SJSA1 (cell line): ENCODE data around the gene PEAK1. TPM values are rescaled to one million over a fixed set of nuclear protein-coding genes. Genes with fewer than 3 reads are reported as not detected.
A peak's percentile ranks its signal among the peaks of the same experiment; 100 is the strongest.

Experiments
- DNase-seq, 2 experiments: peaks; one replicate each; pipeline ENCODE4 v3.0.0-alpha.2; 2015 to 2020; ENCODE audit warnings: low spot score in 2 of 2, low read depth in 1 of 2
- H3K27ac ChIP-seq: fragments of 250-450 bp; sonication (Bioruptor Pico); 2 replicates; pipeline ENCODE4 v1.5.1; 2020; ENCODE audit warnings: mild to moderate bottlenecking, moderate library complexity
- H3K27me3 ChIP-seq: fragments of 250-450 bp; sonication (Bioruptor Pico); replicated peaks from 2 replicates; pipeline ENCODE4 v1.5.1; 2020; ENCODE audit warnings: mild to moderate bottlenecking, moderate library complexity
- H3K36me3 ChIP-seq: fragments of 250-450 bp; sonication (Bioruptor Pico); 2 replicates; pipeline ENCODE4 v1.5.1; 2020; ENCODE audit warnings: mild to moderate bottlenecking
- H3K4me1 ChIP-seq: fragments of 250-450 bp; sonication (Bioruptor Pico); replicated peaks from 2 replicates; pipeline ENCODE4 v1.6.1; 2021; ENCODE audit warnings: mild to moderate bottlenecking
- H3K4me3 ChIP-seq: fragments of 250-450 bp; sonication (Bioruptor Pico); 2 replicates; pipeline ENCODE4 v1.5.1; 2020; ENCODE audit warnings: mild to moderate bottlenecking
- H3K9me3 ChIP-seq: fragments of 250-450 bp; sonication (Bioruptor Pico); replicated peaks from 2 replicates; pipeline ENCODE4 v1.5.1; 2020; ENCODE audit warnings: mild to moderate bottlenecking
- total RNA-seq: library from RNA; depleted of rRNA; stranded (reverse); fragments of >200 nt; shearing (Covaris generic); gene quantifications from 2 replicates; pipeline ENCODE4 v1.2.3, GENCODE V29; 2014

PEAK1 gene
- total RNA-seq, 1 experiment from 2014 or later = 57.3 TPM

GRCh38 chr15:77225088-77225487 lies 194.8 kb downstream of the PEAK1 start:
- Histone ChIP-seq H3K4me1 (peaks cover 9% of the 10 kb centered on the region), H3K36me3 (no peaks in the 10 kb centered on the region), H3K27me3 (no peaks in the 10 kb centered on the region), H3K4me3 (no peak overlapping the region), H3K27ac (no peak overlapping the region), H3K9me3 (no peaks in the 10 kb centered on the region)
- DNase-seq = no peak

- Histone ChIP-seq H3K27me3 (no peaks in the 10 kb centered on the region), H3K27ac (no peak overlapping the region; the same call in 1 of the 2 replicates), H3K9me3 (no peaks in the 10 kb centered on the region), H3K4me3 (no peak overlapping the region), H3K4me1 (peaks cover 9% of the 10 kb centered on the region), H3K36me3 (no peaks in the 10 kb centered on the region)
- DNase-seq = peak in 1 of 2 experiments; percentile 16
These were observed 195.6 kb downstream of the PEAK1 start for GRCh38 chr15:77224352-77224751.

- Histone ChIP-seq H3K4me1 (peaks cover 9% of the 10 kb centered on the region), H3K27me3 (no peaks in the 10 kb centered on the region), H3K4me3 (no peak overlapping the region), H3K36me3 (0 out of 2 replicates have a peak, but pooled peaks cover 3% of the 10 kb centered on the region), H3K27ac (no peak overlapping the region), H3K9me3 (no peaks in the 10 kb centered on the region)
- no peak for DNase-seq
These were observed 198.2 kb downstream of the PEAK1 start for GRCh38 chr15:77221708-77222107.

- H3K4me1 ChIP-seq = peaks cover 9% of the 10 kb centered on the region
- no peak overlapping the region for H3K27ac ChIP-seq
- no peaks in the 10 kb centered on the region for H3K27me3 ChIP-seq
- no peaks in the 10 kb centered on the region for H3K9me3 ChIP-seq
- no peak overlapping the region for H3K4me3 ChIP-seq
- H3K36me3 ChIP-seq = 0 out of 2 replicates have a peak, but pooled peaks cover 3% of the 10 kb centered on the region
- DNase-seq = no peak
These were observed 198.7 kb downstream of the PEAK1 start for GRCh38 chr15:77221174-77221573.

- H3K9me3 ChIP-seq = no peaks in the 10 kb centered on the region
- H3K27me3 ChIP-seq = no peaks in the 10 kb centered on the region
- H3K4me1 ChIP-seq = peaks cover 7% of the 10 kb centered on the region
- DNase-seq = no peak
- 0 out of 2 replicates have a peak, but pooled peaks cover 6% of the 10 kb centered on the region for H3K36me3 ChIP-seq
- H3K27ac ChIP-seq = no peak overlapping the region
- no peak overlapping the region for H3K4me3 ChIP-seq
These were observed 200.1 kb downstream of the PEAK1 start for GRCh38 chr15:77219841-77220240.

GRCh38 chr15:77209221-77209620 lies 210.7 kb downstream of the PEAK1 start:
- peaks cover 23% of the 10 kb centered on the region for H3K36me3 ChIP-seq
- H3K27me3 ChIP-seq = no peaks in the 10 kb centered on the region
- no peak overlapping the region for H3K4me3 ChIP-seq
- no peaks in the 10 kb centered on the region for H3K9me3 ChIP-seq
- H3K4me1 ChIP-seq = no peaks in the 10 kb centered on the region
- no peak overlapping the region for H3K27ac ChIP-seq
- DNase-seq = no peak

GRCh38 chr15:77208241-77208640 lies 211.7 kb downstream of the PEAK1 start:
- no peaks in the 10 kb centered on the region for H3K27me3 ChIP-seq
- no peak for DNase-seq
- H3K36me3 ChIP-seq = peaks cover 23% of the 10 kb centered on the region
- no peaks in the 10 kb centered on the region for H3K4me1 ChIP-seq
- H3K27ac ChIP-seq = no peak overlapping the region
- no peak overlapping the region for H3K4me3 ChIP-seq
- H3K9me3 ChIP-seq = no peaks in the 10 kb centered on the region

GRCh38 chr15:77201665-77202064 lies 218.2 kb downstream of the PEAK1 start:
- no peak overlapping the region for H3K27ac ChIP-seq
- H3K27me3 ChIP-seq = no peaks in the 10 kb centered on the region
- no peaks in the 10 kb centered on the region for H3K4me1 ChIP-seq
- no peak for DNase-seq
- H3K4me3 ChIP-seq = no peak overlapping the region
- peaks cover 24% of the 10 kb centered on the region for H3K36me3 ChIP-seq
- H3K9me3 ChIP-seq = no peaks in the 10 kb centered on the region

GRCh38 chr15:77196381-77196780 lies 223.5 kb downstream of the PEAK1 start:
- Histone ChIP-seq H3K4me1 (no peaks in the 10 kb centered on the region), H3K9me3 (no peaks in the 10 kb centered on the region), H3K4me3 (no peak overlapping the region), H3K36me3 (peaks cover 22% of the 10 kb centered on the region), H3K27me3 (no peaks in the 10 kb centered on the region), H3K27ac (no peak overlapping the region)
- no peak for DNase-seq

- Histone ChIP-seq H3K4me3 (no peak overlapping the region), H3K9me3 (no peaks in the 10 kb centered on the region), H3K36me3 (peaks cover 22% of the 10 kb centered on the region), H3K4me1 (no peaks in the 10 kb centered on the region), H3K27me3 (no peaks in the 10 kb centered on the region), H3K27ac (no peak overlapping the region)
- DNase-seq = no peak
These were observed 224.3 kb downstream of the PEAK1 start for GRCh38 chr15:77195586-77195985.

GRCh38 chr15:77192451-77192850 lies 227.5 kb downstream of the PEAK1 start:
- no peak for DNase-seq
- Histone ChIP-seq H3K4me1 (peaks cover 8% of the 10 kb centered on the region), H3K36me3 (no peaks in the 10 kb centered on the region), H3K27me3 (no peaks in the 10 kb centered on the region), H3K27ac (no peak overlapping the region), H3K4me3 (no peak overlapping the region), H3K9me3 (no peaks in the 10 kb centered on the region)

GRCh38 chr15:77191230-77191834 lies 228.6 kb downstream of the PEAK1 start:
- H3K4me1 ChIP-seq = peaks cover 15% of the 10 kb centered on the region
- H3K36me3 ChIP-seq = 0 out of 2 replicates have a peak, but pooled peaks cover 3% of the 10 kb centered on the region
- H3K9me3 ChIP-seq = no peaks in the 10 kb centered on the region
- H3K27me3 ChIP-seq = no peaks in the 10 kb centered on the region
- no peak overlapping the region for H3K27ac ChIP-seq
- DNase-seq = no peak
- H3K4me3 ChIP-seq = no peak overlapping the region

- Histone ChIP-seq H3K27ac (no peak overlapping the region), H3K36me3 (0 out of 2 replicates have a peak, but pooled peaks cover 3% of the 10 kb centered on the region), H3K9me3 (no peaks in the 10 kb centered on the region), H3K4me1 (peaks cover 22% of the 10 kb centered on the region), H3K27me3 (no peaks in the 10 kb centered on the region), H3K4me3 (no peak overlapping the region)
- peak in 1 of 2 experiments; percentile 15 for DNase-seq
These were observed 232.0 kb downstream of the PEAK1 start for GRCh38 chr15:77187751-77188464.

- H3K27ac ChIP-seq = no peak overlapping the region
These were observed 233.3 kb downstream of the PEAK1 start for GRCh38 chr15:77186594-77187011.

More at GRCh38 chr15:77186594-77187011, 233.3 kb downstream of the PEAK1 start:
- no peak overlapping the region for H3K4me3 ChIP-seq
- H3K27me3 ChIP-seq = no peaks in the 10 kb centered on the region
- DNase-seq = no peak
- peaks cover 22% of the 10 kb centered on the region for H3K4me1 ChIP-seq
- H3K9me3 ChIP-seq = no peaks in the 10 kb centered on the region
- H3K36me3 ChIP-seq = peaks cover 6% of the 10 kb centered on the region; the same call in 1 of the 2 replicates
